Measurements from ENCODE around the gene UBE2Q2.
"Not testable (repeated sequence)": the region's sequence is repeated elsewhere in the genome, so short reads cannot be mapped to it uniquely, and the experiment has no call there.

UBE2Q2 gene

DNA sequence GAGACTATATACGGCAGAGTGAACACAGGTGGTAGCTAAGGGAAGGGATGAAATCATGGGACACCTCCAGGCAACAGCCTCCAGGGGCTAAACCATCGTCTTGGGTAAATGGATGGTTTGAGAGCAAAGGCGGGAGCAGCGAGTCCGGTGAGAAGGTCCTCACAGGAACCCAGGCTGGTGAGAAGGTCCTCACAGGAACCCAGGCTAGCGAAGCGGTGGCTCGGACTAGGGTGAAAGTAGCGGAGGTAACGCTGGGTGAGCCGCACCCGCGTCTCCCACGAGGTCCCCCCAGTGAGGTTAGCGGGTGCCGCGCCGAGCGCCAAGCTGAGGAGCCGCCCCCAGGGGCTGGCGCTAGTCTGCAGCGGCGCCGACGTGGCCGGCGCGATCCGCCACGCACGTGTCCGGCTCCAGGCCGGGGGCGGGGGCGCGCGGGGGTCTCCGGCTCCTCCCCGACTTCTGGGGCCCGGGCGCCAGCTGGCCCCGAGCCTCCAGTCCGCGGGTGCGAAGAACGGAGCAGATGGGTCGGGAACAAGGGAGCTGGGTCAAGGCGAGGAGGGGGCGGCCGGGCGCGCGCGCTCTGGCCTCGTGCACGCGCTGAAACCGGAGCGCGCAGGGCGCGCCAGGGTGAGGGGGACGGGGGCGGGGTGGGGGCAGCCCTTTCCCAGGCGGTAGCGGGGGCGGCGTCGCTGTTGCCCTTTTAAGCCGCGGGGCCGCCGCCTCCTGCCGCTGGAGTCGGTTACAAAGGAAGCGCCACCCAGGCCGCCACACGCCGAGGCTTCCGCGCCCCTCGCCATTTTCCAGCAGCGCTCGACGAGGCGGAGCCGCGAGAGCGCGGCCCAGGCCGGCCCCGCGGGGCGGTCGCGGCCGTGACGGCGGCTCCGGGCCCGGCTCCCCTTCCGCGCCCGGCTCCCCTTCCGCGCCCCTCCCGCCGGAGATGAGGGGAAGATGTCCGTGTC lies at the start of gene UBE2Q2:
Gene UBE2Q2, plus strand, starts transcription at position 726 of the 956 bp plus-strand sequence. Its CDS starts 220 bp downstream, at position 946.
- peak; percentile 55 to 56 for DNase-seq (ENCODE audit: extremely low read depth in 1 of 2, low read depth in 1 of 2)

DNA sequence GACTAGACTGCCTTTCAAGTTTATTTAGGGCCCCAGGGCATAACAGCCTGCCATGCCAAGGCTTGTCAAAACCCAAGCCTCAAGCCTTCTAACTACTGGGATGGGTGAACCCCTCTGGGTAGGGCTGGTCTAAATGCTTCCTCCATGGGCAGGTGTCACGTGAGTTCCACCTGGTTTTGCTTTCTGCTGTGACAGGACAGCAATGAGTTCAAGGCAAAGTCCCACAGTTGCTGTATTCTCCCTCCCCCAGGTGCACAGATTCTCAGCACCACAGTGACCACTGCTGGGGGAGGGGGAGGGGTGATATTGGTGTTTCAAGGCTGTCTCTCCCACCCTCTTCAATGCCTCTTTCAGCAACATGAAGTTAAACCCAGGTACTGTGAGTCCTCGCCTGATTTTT lies 46.9 kb upstream of the UBE2Q2 start:
- DNase-seq (ENCODE audit: extremely low read depth in 1 of 2, low read depth in 1 of 2), result no peak

DNA sequence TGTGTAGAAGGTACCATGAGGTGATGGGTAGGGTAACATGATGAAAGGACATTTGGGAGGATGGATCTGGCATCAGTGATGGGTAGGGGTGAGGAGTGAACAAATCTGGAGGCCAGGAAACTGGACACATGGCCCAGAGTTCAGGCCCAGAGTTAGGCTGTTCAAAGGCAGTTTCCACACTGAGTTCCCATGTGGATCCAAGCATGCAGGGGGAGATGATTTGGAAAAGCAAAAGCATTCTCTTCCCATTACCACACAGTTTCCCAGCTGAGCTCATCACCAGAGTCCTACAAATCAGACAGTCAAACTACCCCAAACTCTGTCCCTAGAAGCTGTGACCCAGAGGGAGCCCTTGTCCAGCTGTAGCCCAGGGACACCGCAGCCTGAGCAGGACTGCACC lies 46.1 kb upstream of the UBE2Q2 start:
- not testable (repeated sequence) for DNase-seq (ENCODE audit: extremely low read depth in 1 of 2, low read depth in 1 of 2)

GRCh38 chr15:75799190-75799589 lies 44.1 kb upstream of the UBE2Q2 start:
- no peak for DNase-seq (ENCODE audit: extremely low read depth in 1 of 2, low read depth in 1 of 2)

- DNase-seq (ENCODE audit: extremely low read depth in 1 of 2, low read depth in 1 of 2), result not testable (repeated sequence)
Measured at GRCh38 chr15:75800409-75800808, 42.8 kb upstream of the UBE2Q2 start.

GRCh38 chr15:75801859-75802593 lies 41.2 kb upstream of the UBE2Q2 start:
- DNase-seq (ENCODE audit: extremely low read depth in 1 of 2, low read depth in 1 of 2), result peak; percentile 47 to 69

- DNase-seq (ENCODE audit: extremely low read depth in 1 of 2, low read depth in 1 of 2), result not testable (repeated sequence)
Measured at GRCh38 chr15:75807486-75807885, 35.8 kb upstream of the UBE2Q2 start.

- not testable (repeated sequence) for DNase-seq (ENCODE audit: extremely low read depth in 1 of 2, low read depth in 1 of 2)
Measured at GRCh38 chr15:75808009-75808408, 35.2 kb upstream of the UBE2Q2 start.

DNA sequence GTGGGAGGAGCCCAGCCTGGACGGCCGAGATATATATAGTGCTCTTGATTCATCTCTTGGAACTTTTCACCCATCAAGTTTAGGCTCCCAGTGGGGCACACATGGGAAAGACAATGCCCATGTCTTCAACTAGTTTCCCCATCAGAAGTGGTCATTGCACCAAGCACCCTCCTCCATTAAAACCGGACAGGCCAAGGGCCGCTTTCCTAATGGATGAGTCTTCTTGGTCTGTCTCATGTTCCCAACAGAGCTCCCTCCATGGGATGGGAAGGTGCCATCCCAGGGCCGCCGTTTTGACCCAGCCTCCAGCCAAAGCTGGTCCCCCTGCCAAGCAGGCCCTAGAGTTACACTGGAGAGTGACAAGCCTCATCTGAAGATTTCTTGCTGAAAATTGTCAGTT lies 34.7 kb upstream of the UBE2Q2 start:
- no peak for DNase-seq (ENCODE audit: extremely low read depth in 1 of 2, low read depth in 1 of 2)

DNA sequence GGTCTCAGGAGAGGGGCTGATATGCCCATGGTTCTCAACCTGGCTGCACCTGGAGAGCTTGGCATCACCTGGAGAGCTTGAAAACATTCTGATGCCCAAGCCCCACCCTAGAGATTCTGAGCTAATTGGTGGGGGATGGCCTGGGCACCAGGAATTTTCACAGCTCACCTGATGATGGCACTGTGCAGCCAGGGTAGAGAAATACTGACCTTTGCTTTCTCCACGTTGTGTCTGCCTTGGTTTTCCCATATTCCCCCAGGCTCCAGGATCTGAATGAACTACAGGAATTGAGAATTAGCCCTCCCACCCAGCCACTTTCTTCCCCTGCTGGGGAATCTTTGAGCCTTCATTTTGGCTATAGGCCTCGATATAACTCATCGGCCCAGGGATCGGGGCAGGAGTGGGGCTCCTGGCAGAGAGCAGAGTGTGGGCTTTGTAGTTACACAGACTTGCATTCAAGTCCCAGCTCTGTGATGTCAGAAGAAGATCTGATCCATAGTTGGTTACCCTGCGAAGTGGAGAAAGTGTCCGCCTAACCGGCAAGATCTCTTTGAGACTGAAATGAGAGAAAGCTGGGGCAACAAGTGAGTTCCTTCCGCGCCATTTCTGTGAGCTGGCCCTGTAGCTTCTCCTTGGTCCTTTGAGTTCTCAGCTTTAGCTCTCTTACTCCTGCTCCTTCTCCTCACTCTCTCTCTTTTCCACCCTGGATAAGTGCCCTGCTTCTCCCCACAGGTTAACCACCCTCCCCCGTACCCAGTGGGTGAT lies 33.1 kb upstream of the UBE2Q2 start:
- DNase-seq (ENCODE audit: extremely low read depth in 1 of 2, low read depth in 1 of 2), result no peak

DNA sequence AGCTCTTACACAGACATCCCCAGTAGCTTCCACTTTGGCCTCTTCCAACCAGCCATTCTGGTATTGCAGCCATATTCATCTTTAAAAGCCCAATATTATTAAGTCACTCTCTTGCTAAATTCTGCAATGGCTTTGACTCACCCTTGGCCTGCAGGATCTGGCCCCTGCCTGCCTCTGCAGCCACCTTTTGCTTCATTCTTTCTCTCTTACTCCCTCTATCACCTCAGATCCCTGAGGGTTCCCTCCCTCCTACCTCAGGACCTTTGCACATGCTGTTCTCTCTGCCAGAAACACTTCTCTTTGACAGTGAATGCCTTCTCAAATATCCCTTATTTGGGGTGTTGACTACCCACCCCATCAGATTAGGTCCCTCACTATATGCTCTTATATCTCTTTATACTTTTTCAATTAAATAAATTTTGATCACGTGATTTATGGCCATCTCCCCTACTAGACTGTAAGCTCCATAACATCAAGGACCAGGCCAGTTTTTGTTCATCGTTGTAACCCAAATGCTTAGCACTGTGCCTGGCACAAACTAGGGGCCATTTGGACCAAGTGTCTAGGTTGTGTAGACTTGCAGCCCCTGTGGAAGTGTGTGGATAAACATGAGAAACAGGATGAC lies 32.3 kb upstream of the UBE2Q2 start:
- DNase-seq (ENCODE audit: extremely low read depth in 1 of 2, low read depth in 1 of 2), result no peak

DNA sequence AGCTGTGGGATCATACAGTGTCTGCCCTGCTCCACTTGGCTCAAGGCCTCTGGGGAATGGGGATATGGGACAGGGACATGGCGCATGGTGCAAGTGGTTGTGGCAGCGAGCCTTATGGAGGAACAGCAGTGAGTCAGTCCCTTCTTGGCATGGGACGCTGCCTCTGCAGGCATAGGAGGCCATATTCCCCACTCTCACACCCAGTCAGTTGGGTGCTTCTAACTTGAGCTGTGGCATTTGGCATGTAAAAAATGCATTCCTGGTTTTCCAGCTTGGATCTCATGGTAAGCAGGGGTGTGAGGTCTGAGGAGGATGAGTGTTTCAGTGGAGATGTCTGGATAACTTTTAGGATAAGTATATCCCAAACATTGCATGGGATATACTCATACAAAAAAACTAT lies 31.6 kb upstream of the UBE2Q2 start:
- DNase-seq (ENCODE audit: extremely low read depth in 1 of 2, low read depth in 1 of 2), result no peak

DNA sequence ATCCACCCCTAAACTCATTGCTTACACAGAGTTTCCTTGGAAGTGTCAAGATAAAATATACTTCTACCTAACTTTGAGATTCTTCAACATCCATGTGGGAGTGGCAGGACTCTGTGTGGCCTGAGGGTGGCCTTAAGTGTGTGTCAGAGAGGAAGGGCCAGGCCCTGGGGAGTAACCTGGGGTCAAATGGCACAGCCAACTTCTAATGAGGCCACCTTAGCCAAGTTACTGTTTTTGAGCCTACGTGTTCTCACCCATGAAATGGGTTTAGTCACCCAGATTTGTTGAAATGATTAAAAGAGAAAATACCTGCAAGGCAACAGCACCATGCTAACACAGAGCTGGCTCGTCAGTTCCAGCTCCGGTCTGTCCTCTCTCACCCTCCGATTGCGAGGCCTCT lies 28.5 kb upstream of the UBE2Q2 start:
- DNase-seq (ENCODE audit: extremely low read depth in 1 of 2, low read depth in 1 of 2), result no peak

GRCh38 chr15:75815811-75816719 lies 27.2 kb upstream of the UBE2Q2 start:
- no peak for DNase-seq (ENCODE audit: extremely low read depth in 1 of 2, low read depth in 1 of 2)

- DNase-seq (ENCODE audit: extremely low read depth in 1 of 2, low read depth in 1 of 2), result no peak
Measured at GRCh38 chr15:75817138-75817935, 25.9 kb upstream of the UBE2Q2 start.

DNA sequence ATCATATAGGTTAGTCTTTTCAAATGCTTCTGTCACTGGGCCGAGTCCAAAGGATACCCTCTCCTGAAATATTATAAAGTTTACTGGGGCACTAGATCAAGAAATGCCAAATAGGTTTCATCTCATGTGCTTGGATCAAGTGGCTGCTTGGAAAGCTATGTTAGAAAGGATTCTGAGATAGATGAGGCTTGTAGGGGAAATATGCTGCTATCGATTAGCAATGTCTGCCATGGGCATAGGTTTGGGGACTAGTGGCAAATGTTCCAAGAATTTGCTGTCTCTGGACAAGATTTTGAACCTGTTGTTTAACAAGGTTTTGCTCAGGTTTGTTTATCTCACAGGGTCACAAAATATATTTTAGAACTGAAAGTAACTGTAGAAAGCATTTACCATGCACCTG lies 23.0 kb upstream of the UBE2Q2 start:
- DNase-seq (ENCODE audit: extremely low read depth in 1 of 2, low read depth in 1 of 2), result no peak

DNA sequence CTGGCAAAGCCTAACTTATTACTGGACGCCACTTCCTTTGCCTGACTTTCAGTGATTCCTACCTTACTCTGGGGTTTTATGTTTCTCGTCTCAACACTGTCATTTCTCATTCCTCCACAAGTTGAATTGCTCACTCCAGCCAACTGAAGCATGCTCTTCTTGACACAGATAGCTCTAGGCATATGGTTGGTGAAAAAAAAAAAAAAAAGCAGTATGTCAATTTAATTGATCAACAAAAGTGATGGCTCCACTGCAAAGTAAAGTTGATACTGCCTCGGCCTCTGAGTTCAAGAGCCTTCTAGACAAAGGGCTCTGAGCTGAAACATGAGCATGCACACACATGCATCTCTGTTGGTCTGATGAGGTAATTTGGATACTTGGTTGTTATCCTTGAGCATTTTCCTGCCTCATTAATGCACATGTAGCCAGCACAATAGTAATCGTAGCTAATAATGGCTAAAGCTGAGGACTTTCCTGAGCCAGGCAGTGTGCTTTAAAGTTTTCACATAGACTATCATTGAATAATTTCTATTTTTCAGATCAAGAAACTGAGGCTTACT lies 21.4 kb upstream of the UBE2Q2 start:
- no peak for DNase-seq (ENCODE audit: extremely low read depth in 1 of 2, low read depth in 1 of 2)

DNA sequence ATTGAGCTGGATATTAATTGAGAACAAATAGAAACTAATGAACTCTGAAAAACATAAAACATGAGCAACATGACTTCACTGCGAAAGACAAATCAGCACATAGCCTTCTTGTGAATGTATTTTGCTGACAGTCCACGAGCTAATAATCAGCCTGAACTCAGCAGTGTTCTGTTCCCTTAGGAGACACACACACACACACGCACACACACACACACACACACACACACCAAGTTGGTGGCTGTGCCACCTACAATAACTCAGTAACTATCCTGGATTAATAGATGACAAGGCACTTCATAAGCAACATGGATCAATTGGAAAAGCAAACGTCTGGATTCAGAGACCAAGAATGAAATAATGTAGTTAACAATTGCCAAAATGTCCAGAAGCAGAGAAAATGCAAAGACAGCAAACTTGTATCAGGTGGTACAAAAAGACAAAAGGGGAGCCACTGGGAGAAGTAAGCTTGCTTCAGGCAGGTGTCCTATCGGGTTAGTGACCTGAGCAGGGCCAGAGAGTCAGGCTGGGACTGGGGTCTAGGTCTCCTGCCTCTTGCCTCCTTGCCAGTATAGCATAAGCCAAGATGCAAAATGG lies 20.5 kb upstream of the UBE2Q2 start:
- no peak for DNase-seq (ENCODE audit: extremely low read depth in 1 of 2, low read depth in 1 of 2)
